ENCODE data around the gene RET.

The RET gene

GRCh38 chr10:43160921-43161255 lies 84.0 kb downstream of the RET start:
- ChIA-PET POLR2A (interaction anchor here (1.1 kb wide), 1 partner anchor 20 kb away, joined by 3 read pairs; no protein-coding TSS in a partner anchor), CTCF (interaction anchor here (1.0 kb wide), 1 partner anchor 10 kb away, joined by 3 read pairs; no protein-coding TSS in a partner anchor)
- DNase-seq (ENCODE audit: low read depth, low spot score), result no peak
- H3K4me3 ChIP-seq (ENCODE audit: low read depth, low read length), result no peak overlapping the region
- TF ChIP-seq, protein P1, sequence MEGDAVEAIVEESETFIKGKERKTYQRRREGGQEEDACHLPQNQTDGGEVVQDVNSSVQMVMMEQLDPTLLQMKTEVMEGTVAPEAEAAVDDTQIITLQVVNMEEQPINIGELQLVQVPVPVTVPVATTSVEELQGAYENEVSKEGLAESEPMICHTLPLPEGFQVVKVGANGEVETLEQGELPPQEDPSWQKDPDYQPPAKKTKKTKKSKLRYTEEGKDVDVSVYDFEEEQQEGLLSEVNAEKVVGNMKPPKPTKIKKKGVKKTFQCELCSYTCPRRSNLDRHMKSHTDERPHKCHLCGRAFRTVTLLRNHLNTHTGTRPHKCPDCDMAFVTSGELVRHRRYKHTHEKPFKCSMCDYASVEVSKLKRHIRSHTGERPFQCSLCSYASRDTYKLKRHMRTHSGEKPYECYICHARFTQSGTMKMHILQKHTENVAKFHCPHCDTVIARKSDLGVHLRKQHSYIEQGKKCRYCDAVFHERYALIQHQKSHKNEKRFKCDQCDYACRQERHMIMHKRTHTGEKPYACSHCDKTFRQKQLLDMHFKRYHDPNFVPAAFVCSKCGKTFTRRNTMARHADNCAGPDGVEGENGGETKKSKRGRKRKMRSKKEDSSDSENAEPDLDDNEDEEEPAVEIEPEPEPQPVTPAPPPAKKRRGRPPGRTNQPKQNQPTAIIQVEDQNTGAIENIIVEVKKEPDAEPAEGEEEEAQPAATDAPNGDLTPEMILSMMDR (IDR thresholded peaks at IDR 0.05; ENCODE audit: insufficient read depth, low read length, missing control alignments), result no peak

DNA sequence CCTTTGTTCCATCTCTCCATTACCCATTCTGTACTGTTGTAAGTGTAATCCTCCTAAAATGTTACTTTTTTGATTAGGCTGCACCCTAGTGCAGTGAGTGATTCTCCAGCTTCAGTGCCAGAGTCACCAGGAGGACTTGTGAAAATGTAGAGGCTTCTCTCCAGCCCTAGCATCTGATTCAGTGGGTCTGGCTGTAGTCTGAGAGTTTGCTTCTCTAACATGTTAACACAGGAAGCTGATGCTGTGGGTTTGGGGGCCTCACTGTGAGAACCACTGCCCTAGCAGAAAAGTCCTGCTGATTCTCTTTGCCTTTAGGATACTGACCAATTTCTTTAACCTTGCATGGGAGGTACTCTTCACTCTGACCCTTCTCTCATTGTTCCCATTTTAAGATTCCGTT lies 85.7 kb downstream of the RET start:
- TF ChIP-seq, protein P1 (IDR thresholded peaks at IDR 0.05; ENCODE audit: insufficient read depth, low read length, missing control alignments), result no peak
- CTCF ChIA-PET, result interaction anchor here (1.5 kb wide), 1 partner anchor 8 kb away, joined by 5 read pairs; no protein-coding TSS in a partner anchor
- DNase-seq (ENCODE audit: low read depth, low spot score), result no peak
- H3K4me3 ChIP-seq (ENCODE audit: low read depth, low read length), result no peak overlapping the region
- POLR2A ChIA-PET, result no interaction called here

- H3K4me3 ChIP-seq (ENCODE audit: low read depth, low read length), result no peak overlapping the region
- ChIA-PET CTCF (no interaction called here), POLR2A (no interaction called here)
- TF ChIP-seq, protein P1 (IDR thresholded peaks at IDR 0.05; ENCODE audit: insufficient read depth, low read length, missing control alignments), result no peak
- DNase-seq (ENCODE audit: low read depth, low spot score), result no peak
Measured at GRCh38 chr10:43166207-43166879, 89.5 kb downstream of the RET start.

DNA sequence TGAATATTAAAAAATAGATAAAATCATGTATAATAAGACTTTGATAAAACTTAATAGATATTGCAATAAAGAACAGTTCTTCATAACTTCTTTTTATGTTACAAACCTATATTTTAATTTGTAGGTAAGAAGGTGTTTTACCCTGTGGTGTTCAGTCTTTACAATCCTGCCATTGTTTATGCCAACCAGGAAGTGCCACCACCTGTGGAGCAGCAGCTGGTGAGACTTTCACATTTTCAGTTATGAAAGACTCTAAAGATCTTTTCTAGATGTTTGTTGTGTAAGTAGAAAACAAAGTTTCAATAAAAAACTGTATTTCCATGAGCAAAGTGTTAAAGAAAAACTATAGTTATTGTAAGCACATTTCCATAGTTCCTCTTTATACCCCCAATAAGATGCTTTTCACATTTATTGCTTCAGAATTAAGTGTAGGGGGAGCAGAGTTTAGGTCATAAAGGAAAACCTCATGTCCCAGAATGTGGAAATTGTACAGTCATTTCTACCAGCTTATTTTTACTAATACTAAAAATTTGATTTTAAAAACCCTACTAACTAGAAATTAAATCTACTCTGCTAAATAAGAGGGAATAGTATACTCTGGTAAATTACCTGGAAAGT lies 90.1 kb downstream of the RET start:
- no peak for DNase-seq (ENCODE audit: low read depth, low spot score)
- TF ChIP-seq, protein P1 (IDR thresholded peaks at IDR 0.05; ENCODE audit: insufficient read depth, low read length, missing control alignments), result no peak
- CTCF ChIA-PET, result no interaction called here
- no peak overlapping the region for H3K4me3 ChIP-seq (ENCODE audit: low read depth, low read length)
- POLR2A ChIA-PET, result no interaction called here

DNA sequence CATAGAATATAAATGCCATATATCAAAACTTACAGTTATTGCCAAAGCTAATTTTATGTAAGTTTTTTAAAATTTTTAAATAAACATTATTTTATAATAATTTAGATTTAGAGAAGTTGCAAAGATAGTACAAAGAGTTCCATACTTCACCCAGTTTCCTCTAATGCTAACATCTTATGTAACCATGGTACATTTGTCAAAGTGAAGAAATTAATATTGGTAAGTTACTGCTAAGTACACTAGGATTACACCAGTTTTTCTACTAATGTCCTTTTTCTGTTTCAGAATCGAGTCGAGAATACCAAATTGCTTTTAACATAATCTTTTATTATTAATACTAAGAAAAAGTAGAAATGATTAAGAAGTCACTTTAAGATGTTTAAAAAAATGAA lies 90.6 kb downstream of the RET start:
- POLR2A ChIA-PET, result no interaction called here
- CTCF ChIA-PET, result no interaction called here
- DNase-seq (ENCODE audit: low read depth, low spot score), result no peak
- H3K4me3 ChIP-seq (ENCODE audit: low read depth, low read length), result no peak overlapping the region
- TF ChIP-seq, protein P1 (IDR thresholded peaks at IDR 0.05; ENCODE audit: insufficient read depth, low read length, missing control alignments), result no peak

DNA sequence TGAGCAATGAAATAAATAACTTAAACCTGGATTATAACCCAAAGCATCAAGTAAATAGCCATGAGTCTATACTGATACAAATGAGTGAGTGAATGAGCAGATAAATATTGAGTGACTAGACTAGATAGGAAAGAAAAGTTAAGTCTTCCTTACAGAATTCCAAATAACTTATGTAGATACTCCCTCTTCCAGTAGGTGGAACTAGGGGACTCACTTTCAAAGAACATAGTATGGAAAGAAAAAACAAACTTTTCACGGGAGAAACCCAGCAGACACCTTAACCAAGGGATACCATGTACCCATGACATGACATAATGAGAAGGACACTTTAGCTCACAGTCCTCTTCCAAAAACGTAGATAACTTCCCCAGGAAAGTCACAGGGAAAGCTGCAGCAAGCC lies 93.6 kb downstream of the RET start:
- TF ChIP-seq, protein P1 (IDR thresholded peaks at IDR 0.05; ENCODE audit: insufficient read depth, low read length, missing control alignments), result no peak
- POLR2A ChIA-PET, result no interaction called here
- H3K4me3 ChIP-seq (ENCODE audit: low read depth, low read length), result no peak overlapping the region
- CTCF ChIA-PET, result interaction anchor here (1.3 to 1.7 kb wide), 4 partner anchors 8 to 177 kb away, joined by 3 to 5 read pairs (median 4); no protein-coding TSS in a partner anchor
- DNase-seq (ENCODE audit: low read depth, low spot score), result no peak
